WTC11 (cell line): ENCODE results near the gene KANK4. TPM values are rescaled to one million over a fixed set of nuclear protein-coding genes. Genes with fewer than 3 reads are reported as not detected.

Source experiments
- ATAC-seq: fragments of 200-7000 bp; cut with Tn5 transposase; 2 replicates; pipeline ENCODE4 v1.10.0; 2021; ENCODE audit warnings: mild to moderate bottlenecking, moderate library complexity
- CTCF ChIA-PET: fragments of 300-600 bp; sonication (Branson Sonifier 250); formaldehyde crosslinking; loops from one replicate; lab custom pipeline; 2021; ENCODE audit warnings: antibody characterized with exemption; lab: Charles Lee
- POLR2A ChIA-PET: fragments of 350-600 bp; sonication (Branson Sonifier 250); formaldehyde crosslinking; loops from one replicate; lab custom pipeline; 2021; ENCODE audit warnings: antibody characterized with exemption; lab: Charles Lee
- DNase-seq: peaks from one replicate; pipeline ENCODE4 v3.0.0; 2021; ENCODE audit warnings: low spot score
- H3K27ac Mint-ChIP-seq: 2 replicates; pipeline ENCODE4 v1.8.0; 2021; ENCODE audit warnings: mixed read lengths
- H3K27me3 Mint-ChIP-seq: 2 replicates; pipeline ENCODE4 v1.8.0; 2021; ENCODE audit warnings: low read depth, mild to moderate bottlenecking, moderate library complexity, mixed read lengths
- H3K36me3 Mint-ChIP-seq: 2 replicates; pipeline ENCODE4 v1.8.0; 2021; ENCODE audit warnings: mixed read lengths
- H3K4me1 Mint-ChIP-seq: 2 replicates; pipeline ENCODE4 v1.8.0; 2022; ENCODE audit warnings: mixed read lengths
- H3K4me3 Mint-ChIP-seq: 2 replicates; pipeline ENCODE4 v1.8.0; 2021; ENCODE audit warnings: mild to moderate bottlenecking, moderate library complexity, mixed read lengths
- H3K9me3 Mint-ChIP-seq: 2 replicates; pipeline ENCODE4 v1.8.0; 2021; ENCODE audit warnings: mixed read lengths
- ATF1 ChIP-seq: sonication (generic); formaldehyde crosslinking; IDR thresholded peaks from 2 replicates; pipeline ENCODE4 v1.8.1; 2023; ENCODE audit warnings: mild to moderate bottlenecking, moderate library complexity, missing genetic modification reagents
- E2F4 ChIP-seq: sonication (generic); formaldehyde crosslinking; IDR thresholded peaks from 2 replicates; pipeline ENCODE4 v1.8.1; 2022; ENCODE audit warnings: low read depth, mild to moderate bottlenecking, moderate library complexity, missing genetic modification reagents, borderline replicate concordance
- ELF4 ChIP-seq: sonication (generic); formaldehyde crosslinking; IDR thresholded peaks from 2 replicates; pipeline ENCODE4 v1.8.1; 2022; ENCODE audit warnings: low read depth, mild to moderate bottlenecking, moderate library complexity, missing genetic modification reagents
- ERG ChIP-seq: fragments of 250-450 bp; sonication (Bioruptor Pico); IDR thresholded peaks from 2 replicates; pipeline ENCODE4 v1.8.0; 2021; ENCODE audit warnings: mild to moderate bottlenecking
- FOXK1 ChIP-seq: sonication (generic); formaldehyde crosslinking; IDR thresholded peaks from 2 replicates; pipeline ENCODE4 v1.8.0; 2022; ENCODE audit warnings: mild to moderate bottlenecking, moderate library complexity, missing genetic modification reagents
- GABPB1 ChIP-seq: sonication (generic); formaldehyde crosslinking; IDR thresholded peaks from 2 replicates; pipeline ENCODE4 v1.8.1; 2023; ENCODE audit warnings: mild to moderate bottlenecking, missing genetic modification reagents
- KAT7 ChIP-seq: sonication (generic); formaldehyde crosslinking; IDR thresholded peaks from 2 replicates; pipeline ENCODE4 v1.8.1; 2023; ENCODE audit warnings: missing genetic modification reagents, mild to moderate bottlenecking, borderline replicate concordance
- MYBL2 ChIP-seq: sonication (generic); formaldehyde crosslinking; IDR thresholded peaks from 2 replicates; pipeline ENCODE4 v1.8.1; 2023; ENCODE audit warnings: mild to moderate bottlenecking, moderate library complexity, missing genetic modification reagents
- NR1H2 ChIP-seq: sonication (generic); formaldehyde crosslinking; IDR thresholded peaks from 2 replicates; pipeline ENCODE4 v1.9.0; 2021; ENCODE audit warnings: mild to moderate bottlenecking, moderate library complexity, missing genetic modification reagents
- USF2 ChIP-seq: sonication (generic); formaldehyde crosslinking; IDR thresholded peaks from 2 replicates; pipeline ENCODE4 v1.8.1; 2023; ENCODE audit warnings: mild to moderate bottlenecking, missing genetic modification reagents, moderate library complexity
- ZNF121 ChIP-seq: sonication (generic); formaldehyde crosslinking; IDR thresholded peaks from 2 replicates; pipeline ENCODE4 v1.8.0; 2023; ENCODE audit warnings: missing genetic modification reagents
- ZNF138 ChIP-seq: sonication (generic); formaldehyde crosslinking; conservative IDR thresholded peaks from 2 replicates; pipeline ENCODE4 v1.8.1; 2022; ENCODE audit warnings: mild to moderate bottlenecking, moderate library complexity, missing genetic modification reagents
- ZNF423 ChIP-seq: fragments of 250-450 bp; sonication (Bioruptor Pico); IDR thresholded peaks from 2 replicates; pipeline ENCODE4 v2.1.2; 2022; ENCODE audit warnings: mild to moderate bottlenecking, moderate library complexity
- total RNA-seq: library from RNA; stranded (reverse); gene quantifications from 3 replicates; pipeline ENCODE4 v1.2.3, GENCODE V29; 2021
- TF ChIP-seq, protein P1 (sequence below): sonication (generic); formaldehyde crosslinking; IDR thresholded peaks from 2 replicates; pipeline ENCODE4 v1.8.0; 2022; ENCODE audit warnings: missing genetic modification reagents
- TF ChIP-seq, protein P2 (sequence below): sonication (generic); formaldehyde crosslinking; IDR thresholded peaks from 2 replicates; pipeline ENCODE4 v1.8.1; 2022; ENCODE audit warnings: mild to moderate bottlenecking, moderate library complexity, missing genetic modification reagents

Gene KANK4
- total RNA-seq, 1 experiment from 2014 or later: 0.35 TPM

GRCh38 chr1:62232871-62233278, 86.4 kb downstream of the KANK4 start:
- H3K36me3 Mint-ChIP-seq: peaks cover 18% of the 10 kb centered on the region
- DNase-seq (no peak), ATAC-seq (no peak)
- TF ChIP-seq, protein P1, sequence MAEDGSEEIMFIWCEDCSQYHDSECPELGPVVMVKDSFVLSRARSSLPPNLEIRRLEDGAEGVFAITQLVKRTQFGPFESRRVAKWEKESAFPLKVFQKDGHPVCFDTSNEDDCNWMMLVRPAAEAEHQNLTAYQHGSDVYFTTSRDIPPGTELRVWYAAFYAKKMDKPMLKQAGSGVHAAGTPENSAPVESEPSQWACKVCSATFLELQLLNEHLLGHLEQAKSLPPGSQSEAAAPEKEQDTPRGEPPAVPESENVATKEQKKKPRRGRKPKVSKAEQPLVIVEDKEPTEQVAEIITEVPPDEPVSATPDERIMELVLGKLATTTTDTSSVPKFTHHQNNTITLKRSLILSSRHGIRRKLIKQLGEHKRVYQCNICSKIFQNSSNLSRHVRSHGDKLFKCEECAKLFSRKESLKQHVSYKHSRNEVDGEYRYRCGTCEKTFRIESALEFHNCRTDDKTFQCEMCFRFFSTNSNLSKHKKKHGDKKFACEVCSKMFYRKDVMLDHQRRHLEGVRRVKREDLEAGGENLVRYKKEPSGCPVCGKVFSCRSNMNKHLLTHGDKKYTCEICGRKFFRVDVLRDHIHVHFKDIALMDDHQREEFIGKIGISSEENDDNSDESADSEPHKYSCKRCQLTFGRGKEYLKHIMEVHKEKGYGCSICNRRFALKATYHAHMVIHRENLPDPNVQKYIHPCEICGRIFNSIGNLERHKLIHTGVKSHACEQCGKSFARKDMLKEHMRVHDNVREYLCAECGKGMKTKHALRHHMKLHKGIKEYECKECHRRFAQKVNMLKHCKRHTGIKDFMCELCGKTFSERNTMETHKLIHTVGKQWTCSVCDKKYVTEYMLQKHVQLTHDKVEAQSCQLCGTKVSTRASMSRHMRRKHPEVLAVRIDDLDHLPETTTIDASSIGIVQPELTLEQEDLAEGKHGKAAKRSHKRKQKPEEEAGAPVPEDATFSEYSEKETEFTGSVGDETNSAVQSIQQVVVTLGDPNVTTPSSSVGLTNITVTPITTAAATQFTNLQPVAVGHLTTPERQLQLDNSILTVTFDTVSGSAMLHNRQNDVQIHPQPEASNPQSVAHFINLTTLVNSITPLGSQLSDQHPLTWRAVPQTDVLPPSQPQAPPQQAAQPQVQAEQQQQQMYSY (CRISPR knock-in tag): peak; percentile 75
- TF ChIP-seq ZNF138 (CRISPR knock-in tag) (no peak), ATF1 (no peak)
- peaks cover 79% of the 10 kb centered on the region for H3K4me1 Mint-ChIP-seq
- no peak overlapping the region for H3K4me3 Mint-ChIP-seq
- peak overlapping the region; percentile 14 for H3K27ac Mint-ChIP-seq
- ChIA-PET CTCF (no interaction called here), POLR2A (no interaction called here)
- no peaks in the 10 kb centered on the region; the same call in 1 of the 2 replicates for H3K27me3 Mint-ChIP-seq
- H3K9me3 Mint-ChIP-seq: no peaks in the 10 kb centered on the region

DNA sequence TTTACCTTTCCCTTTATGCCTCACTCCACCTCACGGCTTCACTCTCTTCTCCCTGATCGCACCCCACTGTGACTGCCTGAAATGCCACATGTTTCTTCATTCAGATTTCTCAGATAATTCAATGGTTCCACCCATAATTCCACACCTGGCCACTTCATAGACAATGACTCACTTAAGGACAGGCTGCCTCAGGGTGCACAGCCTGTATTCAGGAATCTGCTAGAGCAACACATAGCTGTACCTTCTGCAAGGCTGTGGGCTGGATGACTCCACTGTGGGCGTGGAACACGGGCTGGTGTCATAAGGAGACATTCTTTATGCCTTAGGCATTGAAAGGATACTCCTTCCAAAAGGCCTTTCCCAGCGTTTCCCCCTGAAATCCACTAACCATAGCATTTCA, 88.5 kb downstream of the KANK4 start:
- POLR2A ChIA-PET: no interaction called here
- CTCF ChIA-PET: interaction anchor here (1.7 kb wide), 1 partner anchor 55 kb away, joined by 4 read pairs; no protein-coding TSS in a partner anchor
- Mint-ChIP-seq H3K27ac (peak overlapping the region; percentile 86), H3K9me3 (no peaks in the 10 kb centered on the region), H3K27me3 (no peaks in the 10 kb centered on the region; the same call in 1 of the 2 replicates), H3K4me1 (peaks cover 64% of the 10 kb centered on the region), H3K36me3 (peaks cover 31% of the 10 kb centered on the region), H3K4me3 (no peak overlapping the region)
- no peak for TF ChIP-seq E2F4
- TF ChIP-seq, protein P2, sequence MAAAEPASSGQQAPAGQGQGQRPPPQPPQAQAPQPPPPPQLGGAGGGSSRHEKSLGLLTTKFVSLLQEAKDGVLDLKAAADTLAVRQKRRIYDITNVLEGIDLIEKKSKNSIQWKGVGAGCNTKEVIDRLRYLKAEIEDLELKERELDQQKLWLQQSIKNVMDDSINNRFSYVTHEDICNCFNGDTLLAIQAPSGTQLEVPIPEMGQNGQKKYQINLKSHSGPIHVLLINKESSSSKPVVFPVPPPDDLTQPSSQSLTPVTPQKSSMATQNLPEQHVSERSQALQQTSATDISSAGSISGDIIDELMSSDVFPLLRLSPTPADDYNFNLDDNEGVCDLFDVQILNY (CRISPR knock-in tag): no peak
- no peak for TF ChIP-seq ZNF423
- no peak for TF ChIP-seq GABPB1 (CRISPR knock-in tag)
- TF ChIP-seq ZNF121 (CRISPR knock-in tag): no peak
- no peak for TF ChIP-seq ELF4 (CRISPR knock-in tag)
- TF ChIP-seq FOXK1: no peak
- no peak for TF ChIP-seq KAT7 (CRISPR knock-in tag)
- TF ChIP-seq USF2 (CRISPR knock-in tag): no peak
- ATAC-seq (no peak), DNase-seq (no peak)

DNA sequence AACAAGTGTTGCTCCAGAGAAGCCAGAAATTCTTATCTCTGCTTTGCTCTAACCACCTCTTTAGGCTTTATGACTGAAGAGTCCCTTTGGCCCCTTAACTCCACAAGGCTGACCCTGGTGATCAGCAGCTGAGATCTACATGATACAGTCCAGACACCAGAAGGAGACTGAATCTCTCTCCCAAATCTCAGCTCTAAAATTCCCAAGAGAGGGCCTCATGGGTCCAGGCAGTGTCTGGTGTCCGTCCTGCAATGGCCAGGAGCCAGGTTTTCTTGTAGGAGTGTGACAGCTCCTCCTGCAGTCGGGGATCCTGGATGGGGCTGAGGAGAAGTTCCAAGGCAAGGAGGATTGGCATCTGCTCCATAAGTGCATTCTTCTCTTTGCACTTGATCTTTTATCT, 89.3 kb downstream of the KANK4 start:
- no peaks in the 10 kb centered on the region for H3K9me3 Mint-ChIP-seq
- POLR2A ChIA-PET: interaction anchor here (0.5 to 1.9 kb wide), 4 partner anchors 17 to 179 kb away, joined by 3 to 9 read pairs (median 3); no protein-coding TSS in a partner anchor
- peaks cover 62% of the 10 kb centered on the region for H3K4me1 Mint-ChIP-seq
- CTCF ChIA-PET: interaction anchor here (0.7 to 3.1 kb wide), 6 partner anchors 54 to 708 kb away, joined by 3 to 21 read pairs (median 4); no protein-coding TSS in a partner anchor
- TF ChIP-seq NR1H2 (CRISPR knock-in tag) (no peak), MYBL2 (no peak), ERG (CRISPR knock-in tag) (no peak)
- no peak for ATAC-seq
- no peak overlapping the region for H3K4me3 Mint-ChIP-seq
- H3K27ac Mint-ChIP-seq: peak overlapping the region; percentile 54
- H3K27me3 Mint-ChIP-seq: no peaks in the 10 kb centered on the region; the same call in 1 of the 2 replicates
- DNase-seq: no peak
- peaks cover 38% of the 10 kb centered on the region for H3K36me3 Mint-ChIP-seq
